RWPE2 (cell line): Measurements from ENCODE around the gene CDHR3.

ENCODE experiments used
- ATAC-seq: fragments of 200-7000 bp; cut with Tn5 transposase; 3 replicates; pipeline ENCODE4 v1.9.1; 2021; ENCODE audit warnings: low read depth
- DNase-seq: peaks from one replicate; pipeline ENCODE4 v3.0.0-alpha.2; 2020; ENCODE audit warnings: low spot score
- H3K27ac ChIP-seq: fragments of 450-650 bp; 2 replicates; pipeline ENCODE4 v1.5.1; 2017; ENCODE audit warnings: mild to moderate bottlenecking; ENCODE audit not compliant: poor library complexity, severe bottlenecking
- H3K27me3 ChIP-seq: fragments of 250-450 bp; sonication (Bioruptor Pico); 2 replicates; pipeline ENCODE4 v1.5.1; 2021; ENCODE audit warnings: mild to moderate bottlenecking, moderate library complexity; ENCODE audit not compliant: insufficient read depth, poor library complexity, severe bottlenecking
- H3K36me3 ChIP-seq: fragments of 250-450 bp; sonication (Bioruptor Pico); 2 replicates; pipeline ENCODE4 v1.5.1; 2020; ENCODE audit warnings: low read depth, mild to moderate bottlenecking, moderate library complexity
- H3K4me1 ChIP-seq: fragments of 250-450 bp; sonication (Bioruptor Pico); 2 replicates; pipeline ENCODE4 v1.5.1; 2021; ENCODE audit warnings: mild to moderate bottlenecking, moderate library complexity; ENCODE audit not compliant: insufficient read depth, poor library complexity, severe bottlenecking
- H3K4me3 ChIP-seq: fragments of 250-450 bp; sonication (Bioruptor Pico); 2 replicates; pipeline ENCODE4 v1.5.1; 2021; ENCODE audit warnings: mild to moderate bottlenecking, moderate library complexity; ENCODE audit not compliant: severe bottlenecking
- H3K9me3 ChIP-seq: fragments of 250-450 bp; sonication (Bioruptor Pico); 2 replicates; pipeline ENCODE4 v1.5.1; 2021; ENCODE audit warnings: mild to moderate bottlenecking, moderate library complexity; ENCODE audit not compliant: severe bottlenecking
- CTCF ChIP-seq: fragments of 450-650 bp; IDR thresholded peaks from one replicate; pipeline ENCODE4 v1.5.1; 2017; ENCODE audit warnings: mild to moderate bottlenecking, moderate library complexity; ENCODE audit not compliant: poor library complexity, severe bottlenecking

CDHR3 gene

DNA sequence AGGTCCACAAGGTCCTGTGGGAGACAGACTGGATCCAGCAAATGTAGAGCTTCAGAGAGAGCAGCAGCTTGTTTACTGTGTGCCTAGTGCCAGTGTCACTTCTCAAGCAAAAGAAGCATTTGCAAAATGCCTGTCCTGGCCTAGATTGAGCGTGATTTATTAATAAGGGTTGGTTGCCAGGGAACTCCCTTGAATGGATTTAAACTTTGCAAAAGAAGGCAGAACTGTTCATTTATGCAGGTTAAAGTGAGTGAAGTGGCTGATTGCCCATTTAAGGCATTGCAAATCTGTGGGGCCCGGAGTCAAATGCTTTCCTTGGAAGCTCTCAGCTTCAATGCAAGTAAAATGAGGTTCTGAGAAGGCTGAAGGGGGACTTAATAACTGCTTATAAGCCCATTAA lies 71.3 kb downstream of the CDHR3 start:
- TF ChIP-seq CTCF, result no peak

DNA sequence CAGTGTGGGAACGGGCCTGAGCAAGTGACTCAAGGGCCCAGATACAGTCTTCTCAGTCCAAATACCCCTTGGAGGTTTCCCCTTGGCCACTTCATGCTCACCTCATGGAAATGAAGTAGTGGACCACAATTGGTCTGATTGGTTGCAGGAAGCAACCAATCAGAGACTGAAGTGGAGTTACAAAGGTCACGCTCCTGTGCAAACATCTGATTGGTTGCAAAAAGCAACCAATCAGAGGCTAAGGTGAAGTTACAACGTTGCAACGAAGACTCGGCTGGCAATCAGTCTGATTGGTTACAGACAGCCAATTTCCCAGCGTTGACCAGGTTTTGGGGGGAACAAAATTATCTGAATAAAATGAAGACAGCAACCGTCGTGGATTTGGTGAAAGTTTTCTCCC lies 72.5 kb downstream of the CDHR3 start:
- DNase-seq, result no peak
- ATAC-seq, result no peak
- no peaks in the 10 kb centered on the region for H3K9me3 ChIP-seq
- H3K4me3 ChIP-seq, result no peak overlapping the region
- TF ChIP-seq CTCF, result no peak
- H3K4me1 ChIP-seq, result no peaks in the 10 kb centered on the region
- H3K27me3 ChIP-seq, result no peaks in the 10 kb centered on the region
- no peak overlapping the region for H3K27ac ChIP-seq
- no peaks in the 10 kb centered on the region for H3K36me3 ChIP-seq

More for the DNA sequence above, 71.3 kb downstream of the CDHR3 start:
- no peaks in the 10 kb centered on the region for H3K36me3 ChIP-seq
- H3K4me3 ChIP-seq, result no peak overlapping the region
- no peaks in the 10 kb centered on the region for H3K9me3 ChIP-seq
- no peaks in the 10 kb centered on the region for H3K4me1 ChIP-seq
- H3K27ac ChIP-seq, result no peak overlapping the region
- no peak for ATAC-seq
- no peaks in the 10 kb centered on the region for H3K27me3 ChIP-seq
- DNase-seq, result no peak

- Histone ChIP-seq H3K27ac (no peak overlapping the region), H3K27me3 (no peaks in the 10 kb centered on the region), H3K4me1 (no peaks in the 10 kb centered on the region), H3K36me3 (no peaks in the 10 kb centered on the region), H3K4me3 (no peak overlapping the region), H3K9me3 (no peaks in the 10 kb centered on the region)
- ATAC-seq (no peak), DNase-seq (no peak)
- TF ChIP-seq CTCF, result no peak
Measured at GRCh38 chr7:106036004-106036403, 72.9 kb downstream of the CDHR3 start.

GRCh38 chr7:106037489-106038176 lies 74.6 kb downstream of the CDHR3 start:
- Histone ChIP-seq H3K4me1 (no peaks in the 10 kb centered on the region), H3K36me3 (no peaks in the 10 kb centered on the region), H3K4me3 (no peak overlapping the region), H3K27ac (no peak overlapping the region), H3K9me3 (no peaks in the 10 kb centered on the region), H3K27me3 (no peaks in the 10 kb centered on the region)
- DNase-seq (no peak), ATAC-seq (no peak)
- TF ChIP-seq CTCF, result no peak

DNA sequence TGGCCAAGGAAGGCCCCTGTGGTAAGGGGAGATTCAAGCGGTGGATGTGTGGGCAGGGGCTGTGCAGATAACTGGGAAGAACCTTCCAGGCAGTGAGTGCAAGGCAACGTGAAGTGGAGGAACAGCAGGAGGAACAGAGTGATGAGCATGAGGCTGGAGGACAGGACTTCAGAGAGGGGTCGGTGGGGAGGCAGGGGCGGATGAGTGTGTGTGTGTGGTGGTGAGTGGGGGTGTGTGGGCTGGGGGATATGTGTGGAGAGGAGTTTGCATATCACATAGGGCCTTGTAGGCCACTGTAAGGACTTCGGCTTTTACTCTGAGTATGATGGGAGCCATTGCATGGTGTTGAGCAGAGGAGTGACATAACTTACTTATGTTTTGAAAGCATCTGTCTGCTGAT lies 75.2 kb downstream of the CDHR3 start:
- H3K4me3 ChIP-seq, result no peak overlapping the region
- H3K27ac ChIP-seq, result no peak overlapping the region
- no peak for TF ChIP-seq CTCF
- no peaks in the 10 kb centered on the region for H3K4me1 ChIP-seq
- no peak for DNase-seq
- H3K9me3 ChIP-seq, result no peaks in the 10 kb centered on the region
- H3K27me3 ChIP-seq, result no peaks in the 10 kb centered on the region
- H3K36me3 ChIP-seq, result no peaks in the 10 kb centered on the region
- no peak for ATAC-seq
